ENCODE measurements around the gene JARID2. TPM values are rescaled to one million over a fixed set of nuclear protein-coding genes. Genes with fewer than 3 reads are reported as not detected.

The JARID2 gene
- total RNA-seq, 4 donors from 2014 or later, result 12.1 to 33.8 (median 17.0) TPM

DNA sequence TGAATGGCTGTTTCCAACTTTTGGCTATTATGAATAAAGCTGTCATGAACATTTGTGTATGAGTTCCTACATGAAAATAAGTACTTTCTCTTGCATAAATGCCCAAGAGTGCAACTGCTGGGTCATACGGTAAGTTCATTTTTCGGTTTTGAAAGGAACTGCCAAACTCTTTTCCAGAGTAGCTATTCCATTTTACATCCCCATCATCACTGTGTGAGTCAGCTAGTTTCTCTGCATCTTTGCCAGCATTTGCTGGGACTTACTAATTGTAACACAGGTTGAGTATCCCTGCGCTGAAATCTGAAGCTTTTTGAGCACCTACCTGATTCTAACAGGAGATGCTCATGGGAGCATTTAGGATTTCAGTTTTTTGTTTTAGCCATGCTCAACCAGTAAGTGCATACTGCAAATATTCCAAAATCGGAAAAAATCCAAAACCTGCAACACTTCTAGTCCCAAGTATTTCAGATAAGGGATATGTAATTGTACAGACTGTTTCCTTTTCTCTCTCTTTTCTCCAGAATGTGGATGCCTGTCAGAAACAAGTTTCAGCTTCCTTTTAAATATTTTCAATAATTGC is 298.5 kb downstream of the JARID2 start:
- no peak overlapping the region for H3K4me3 ChIP-seq
- H3K4me1 ChIP-seq, result no peaks in the 10 kb centered on the region
- no peak overlapping the region for H3K27ac ChIP-seq
- no peaks in the 10 kb centered on the region for H3K36me3 ChIP-seq
- no peaks in the 10 kb centered on the region for H3K27me3 ChIP-seq
- no peak for DNase-seq
- TF ChIP-seq, protein P1, sequence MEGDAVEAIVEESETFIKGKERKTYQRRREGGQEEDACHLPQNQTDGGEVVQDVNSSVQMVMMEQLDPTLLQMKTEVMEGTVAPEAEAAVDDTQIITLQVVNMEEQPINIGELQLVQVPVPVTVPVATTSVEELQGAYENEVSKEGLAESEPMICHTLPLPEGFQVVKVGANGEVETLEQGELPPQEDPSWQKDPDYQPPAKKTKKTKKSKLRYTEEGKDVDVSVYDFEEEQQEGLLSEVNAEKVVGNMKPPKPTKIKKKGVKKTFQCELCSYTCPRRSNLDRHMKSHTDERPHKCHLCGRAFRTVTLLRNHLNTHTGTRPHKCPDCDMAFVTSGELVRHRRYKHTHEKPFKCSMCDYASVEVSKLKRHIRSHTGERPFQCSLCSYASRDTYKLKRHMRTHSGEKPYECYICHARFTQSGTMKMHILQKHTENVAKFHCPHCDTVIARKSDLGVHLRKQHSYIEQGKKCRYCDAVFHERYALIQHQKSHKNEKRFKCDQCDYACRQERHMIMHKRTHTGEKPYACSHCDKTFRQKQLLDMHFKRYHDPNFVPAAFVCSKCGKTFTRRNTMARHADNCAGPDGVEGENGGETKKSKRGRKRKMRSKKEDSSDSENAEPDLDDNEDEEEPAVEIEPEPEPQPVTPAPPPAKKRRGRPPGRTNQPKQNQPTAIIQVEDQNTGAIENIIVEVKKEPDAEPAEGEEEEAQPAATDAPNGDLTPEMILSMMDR (IDR thresholded peaks at IDR 0.05), result no peak
- no peak for TF ChIP-seq POLR2A (IDR thresholded peaks at IDR 0.05)
- H3K9me3 ChIP-seq, result no peaks in the 10 kb centered on the region

GRCh38 chr6:15546591-15546990 is 300.7 kb downstream of the JARID2 start:
- peaks cover 0 to 1% (median 0%) of the 10 kb centered on the region in 4 donors for H3K4me1 ChIP-seq
- H3K27ac ChIP-seq, result no peak overlapping the region
- H3K4me3 ChIP-seq, result no peak overlapping the region
- H3K9me3 ChIP-seq, result no peaks in the 10 kb centered on the region
- DNase-seq, result no peak
- TF ChIP-seq, protein P1 (IDR thresholded peaks at IDR 0.05), result no peak
- no peak for TF ChIP-seq POLR2A (IDR thresholded peaks at IDR 0.05)
- H3K27me3 ChIP-seq, result no peaks in the 10 kb centered on the region
- H3K36me3 ChIP-seq, result no peaks in the 10 kb centered on the region

DNA sequence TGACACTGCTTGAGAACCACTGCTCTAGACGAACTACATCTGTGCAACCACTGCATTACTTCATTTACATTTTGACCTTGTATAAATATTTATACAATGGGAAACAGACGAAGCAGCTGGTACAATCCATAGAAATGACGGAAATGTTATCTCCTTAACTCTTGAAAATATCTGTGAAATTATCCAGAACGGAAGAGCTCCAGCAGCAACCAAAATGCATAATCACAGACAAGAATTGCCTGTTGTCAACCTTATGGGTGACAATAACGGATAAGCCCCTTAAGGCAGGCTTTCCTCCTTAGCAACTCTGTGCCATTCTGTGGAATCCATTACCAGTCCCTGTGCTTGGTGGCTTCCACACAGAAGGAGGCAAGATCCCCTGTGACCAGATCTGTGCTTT is 301.5 kb downstream of the JARID2 start:
- Histone ChIP-seq H3K9me3 (no peaks in the 10 kb centered on the region), H3K4me1 (peaks cover 0 to 4% (median 1%) of the 10 kb centered on the region in 4 donors), H3K4me3 (no peak overlapping the region), H3K27ac (no peak overlapping the region), H3K36me3 (no peaks in the 10 kb centered on the region), H3K27me3 (no peaks in the 10 kb centered on the region)
- no peak for DNase-seq
- no peak for TF ChIP-seq POLR2A (IDR thresholded peaks at IDR 0.05)
- TF ChIP-seq, protein P1 (IDR thresholded peaks at IDR 0.05), result no peak

DNA sequence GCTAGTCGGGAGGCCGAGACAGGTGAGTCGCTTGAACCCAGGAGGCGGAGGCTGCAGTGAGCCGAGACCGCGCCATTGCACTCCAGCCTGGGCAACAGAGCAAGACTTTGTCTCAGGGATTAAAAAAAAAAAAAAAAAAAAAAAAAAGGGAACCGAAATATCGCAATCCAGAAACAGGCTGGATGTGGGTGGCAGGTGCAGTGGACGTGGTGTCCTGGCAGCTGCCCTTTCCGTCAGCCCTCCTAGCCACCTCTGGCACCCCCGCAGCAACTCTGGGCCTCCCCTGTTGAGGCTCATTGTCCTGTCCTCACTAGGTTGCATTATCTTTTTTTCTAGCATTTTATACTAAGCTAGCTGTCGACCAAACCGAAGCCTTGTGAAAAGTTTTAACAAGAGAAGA is 303.5 kb downstream of the JARID2 start:
- no peaks in the 10 kb centered on the region for H3K27me3 ChIP-seq
- H3K36me3 ChIP-seq, result no peaks in the 10 kb centered on the region
- no peak overlapping the region for H3K4me3 ChIP-seq
- H3K4me1 ChIP-seq, result peaks cover 0 to 4% (median 1%) of the 10 kb centered on the region in 4 donors
- DNase-seq, result no peak
- no peaks in the 10 kb centered on the region for H3K9me3 ChIP-seq
- no peak overlapping the region for H3K27ac ChIP-seq
- TF ChIP-seq, protein P1 (IDR thresholded peaks at IDR 0.05), result no peak
- no peak for TF ChIP-seq POLR2A (IDR thresholded peaks at IDR 0.05)

DNA sequence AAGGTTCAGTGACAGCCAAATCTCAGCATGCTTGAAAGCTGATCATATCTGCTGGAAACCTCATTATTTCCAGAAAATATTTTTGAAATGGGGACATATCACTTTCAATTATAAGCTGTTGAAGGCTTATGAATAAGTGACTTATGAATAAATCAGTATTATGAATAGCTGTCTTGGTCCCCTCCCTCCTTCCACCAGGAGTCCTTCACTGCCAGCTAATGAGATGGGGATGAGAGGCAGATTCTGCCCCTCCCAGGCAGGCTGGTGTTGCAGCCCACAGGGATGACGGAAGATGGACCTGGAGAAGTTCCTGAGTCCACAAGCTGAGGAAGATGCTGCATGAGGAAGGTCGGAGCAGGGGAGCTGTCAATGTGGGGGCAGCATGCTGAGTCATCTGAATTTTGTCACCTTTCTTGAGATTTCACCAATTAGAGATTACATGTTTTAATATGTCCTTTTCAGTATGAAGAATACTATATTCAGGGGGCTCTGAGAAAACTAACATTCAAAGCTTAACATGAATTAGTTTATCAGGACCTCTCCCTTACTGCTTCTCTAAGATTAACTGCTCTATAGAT is 304.8 kb downstream of the JARID2 start:
- Histone ChIP-seq H3K4me1 (peaks cover 0 to 4% (median 1%) of the 10 kb centered on the region in 4 donors), H3K4me3 (no peak overlapping the region), H3K36me3 (no peaks in the 10 kb centered on the region), H3K27me3 (no peaks in the 10 kb centered on the region), H3K9me3 (no peaks in the 10 kb centered on the region), H3K27ac (no peak overlapping the region)
- TF ChIP-seq POLR2A (IDR thresholded peaks at IDR 0.05), result no peak
- TF ChIP-seq, protein P1 (IDR thresholded peaks at IDR 0.05), result no peak
- no peak for DNase-seq

All from Peyer's patch (tissue), 4 donors.